GM12872 (cell line): ENCODE results near the gene DOCK3.

Experiments
- CTCF ChIP-seq: IDR thresholded peaks from 3 replicates; pipeline ENCODE4 v1.5.1; 2011; ENCODE audit warnings: low read depth, mild to moderate bottlenecking, low read length, moderate library complexity; ENCODE audit not compliant: insufficient read depth

Gene DOCK3

GRCh38 chr3:51394541-51394940 lies 719.8 kb downstream of the DOCK3 start:
- TF ChIP-seq CTCF = no peak

- no peak for TF ChIP-seq CTCF
Measured at GRCh38 chr3:51395493-51396213, 720.9 kb downstream of the DOCK3 start.

- no peak for TF ChIP-seq CTCF
Measured at GRCh38 chr3:51396401-51396800, 721.7 kb downstream of the DOCK3 start.

- no peak for TF ChIP-seq CTCF
Measured at GRCh38 chr3:51397392-51397791, 722.7 kb downstream of the DOCK3 start.

GRCh38 chr3:51398595-51399310 lies 724.0 kb downstream of the DOCK3 start:
- TF ChIP-seq CTCF = no peak

GRCh38 chr3:51400166-51400565 lies 725.4 kb downstream of the DOCK3 start:
- no peak for TF ChIP-seq CTCF

GRCh38 chr3:51401735-51402134 lies 727.0 kb downstream of the DOCK3 start:
- no peak for TF ChIP-seq CTCF
